SK-N-SH treated with all-trans-retinoic acid at 6 μM for 48 hours (cell line): ENCODE data around the gene FLAD1.

Experiments
- ATAC-seq: fragments of 200-7000 bp; cut with Tn5 transposase; 3 replicates; pipeline ENCODE4 v1.9.1; 2020; ENCODE audit warnings: mild to moderate bottlenecking, moderate library complexity
- ARNTL ChIP-seq: fragments of 450-650 bp; formaldehyde crosslinking; IDR thresholded peaks from 2 replicates; pipeline ENCODE4 v1.5.0; 2020; ENCODE audit warnings: low read depth, mild to moderate bottlenecking, moderate library complexity, borderline replicate concordance
- BACH2 ChIP-seq: fragments of 250-450 bp; sonication (Bioruptor Pico); IDR thresholded peaks from 2 replicates; pipeline ENCODE4 v1.9.0; 2021; ENCODE audit warnings: mild to moderate bottlenecking, borderline replicate concordance
- CREB5 ChIP-seq: fragments of 250-450 bp; sonication (Bioruptor Pico); IDR thresholded peaks from 2 replicates; pipeline ENCODE4 v1.5.1; 2020; ENCODE audit warnings: low read depth, mild to moderate bottlenecking, moderate library complexity
- CSDC2 ChIP-seq: fragments of 250-450 bp; sonication (Bioruptor Pico); IDR thresholded peaks from 2 replicates; pipeline ENCODE4 v1.5.0; 2020; ENCODE audit warnings: mild to moderate bottlenecking, moderate library complexity
- ESRRG ChIP-seq: fragments of 250-450 bp; sonication (Bioruptor Pico); IDR thresholded peaks from 2 replicates; pipeline ENCODE4 v1.6.1; 2021; ENCODE audit warnings: mild to moderate bottlenecking
- ISL1 ChIP-seq: fragments of 250-450 bp; sonication (Bioruptor Pico); IDR thresholded peaks from 2 replicates; pipeline ENCODE4 v2.1.2; 2022; ENCODE audit warnings: mild to moderate bottlenecking, moderate library complexity
- OSR1 ChIP-seq: fragments of 250-450 bp; sonication (Bioruptor Pico); IDR thresholded peaks from 2 replicates; pipeline ENCODE4 v1.8.0; 2022; ENCODE audit warnings: moderate library complexity, mild to moderate bottlenecking, inconsistent platforms
- POU6F1 ChIP-seq: fragments of 250-450 bp; sonication (Bioruptor Pico); IDR thresholded peaks from 2 replicates; pipeline ENCODE4 v1.8.0; 2021; ENCODE audit warnings: low read depth, mild to moderate bottlenecking, moderate library complexity, borderline replicate concordance
- PPARA ChIP-seq: fragments of 250-450 bp; sonication (Bioruptor Pico); IDR thresholded peaks from 2 replicates; pipeline ENCODE4 v1.5.0; 2020; ENCODE audit warnings: mild to moderate bottlenecking, borderline replicate concordance
- RARB ChIP-seq: fragments of 250-450 bp; sonication (Bioruptor Pico); IDR thresholded peaks from 2 replicates; pipeline ENCODE4 v1.8.0; 2021; ENCODE audit warnings: mild to moderate bottlenecking, moderate library complexity
- SNAI2 ChIP-seq: fragments of 250-450 bp; sonication (Bioruptor Pico); IDR thresholded peaks from 2 replicates; pipeline ENCODE4 v1.5.0; 2020; ENCODE audit warnings: mild to moderate bottlenecking, moderate library complexity
- TCF4 ChIP-seq: fragments of 250-450 bp; sonication (Bioruptor Pico); IDR thresholded peaks from 2 replicates; pipeline ENCODE4 v1.8.0; 2021; ENCODE audit warnings: mild to moderate bottlenecking, moderate library complexity, borderline replicate concordance
- TOX ChIP-seq: fragments of 250-450 bp; sonication (Bioruptor Pico); IDR thresholded peaks from 2 replicates; pipeline ENCODE4 v1.8.0; 2021; ENCODE audit warnings: mild to moderate bottlenecking, moderate library complexity, borderline replicate concordance
- TSHZ2 ChIP-seq: fragments of 250-450 bp; sonication (Bioruptor Pico); IDR thresholded peaks from 2 replicates; pipeline ENCODE4 v1.5.0; 2020; ENCODE audit warnings: mild to moderate bottlenecking, moderate library complexity
- ZC3H10 ChIP-seq: fragments of 250-450 bp; sonication (Bioruptor Pico); IDR thresholded peaks from 2 replicates; pipeline ENCODE4 v1.5.1; 2021; ENCODE audit warnings: mild to moderate bottlenecking, moderate library complexity
- ZFP3 ChIP-seq: fragments of 250-450 bp; sonication (Bioruptor Pico); IDR thresholded peaks from 2 replicates; pipeline ENCODE4 v1.5.0; 2020; ENCODE audit warnings: mild to moderate bottlenecking, moderate library complexity
- ZFP30 ChIP-seq: fragments of 450-650 bp; formaldehyde crosslinking; IDR thresholded peaks from 2 replicates; pipeline ENCODE4 v1.5.0; 2022; ENCODE audit warnings: mild to moderate bottlenecking, moderate library complexity
- ZNF565 ChIP-seq: fragments of 450-650 bp; formaldehyde crosslinking; conservative IDR thresholded peaks from 2 replicates; pipeline ENCODE4 v1.5.0; 2020; ENCODE audit warnings: low read depth, mild to moderate bottlenecking, moderate library complexity
- ZNF8 ChIP-seq: fragments of 450-650 bp; formaldehyde crosslinking; IDR thresholded peaks from 2 replicates; pipeline ENCODE4 v1.5.0; 2020; ENCODE audit warnings: mild to moderate bottlenecking, moderate library complexity

The FLAD1 gene

GRCh38 chr1:154982897-154983648 is at the start of gene FLAD1:
Gene FLAD1, plus strand, starts transcription at chr1:154983344. Its CDS starts 351 bp downstream, at chr1:154983695.
- ATAC-seq: peak; percentile 100
- TF ChIP-seq ZFP3: no peak
- no peak for TF ChIP-seq CREB5 (CRISPR knock-in tag)
- TF ChIP-seq OSR1 (CRISPR knock-in tag): no peak
- TF ChIP-seq PPARA (CRISPR knock-in tag): no peak
- TF ChIP-seq TOX (CRISPR knock-in tag): no peak
- TF ChIP-seq ZC3H10 (CRISPR knock-in tag): no peak
- TF ChIP-seq TCF4 (CRISPR knock-in tag): no peak
- no peak for TF ChIP-seq POU6F1
- TF ChIP-seq CSDC2 (CRISPR knock-in tag): no peak
- TF ChIP-seq TSHZ2 (CRISPR knock-in tag): no peak
- TF ChIP-seq ARNTL (CRISPR knock-in tag): no peak
- TF ChIP-seq SNAI2: no peak
- no peak for TF ChIP-seq ZNF8 (CRISPR knock-in tag)
- TF ChIP-seq BACH2 (CRISPR knock-in tag): no peak
- TF ChIP-seq ZNF565 (CRISPR knock-in tag): no peak
- no peak for TF ChIP-seq ESRRG (CRISPR knock-in tag)
- TF ChIP-seq RARB (CRISPR knock-in tag): no peak
- no peak for TF ChIP-seq ISL1 (CRISPR knock-in tag)

DNA sequence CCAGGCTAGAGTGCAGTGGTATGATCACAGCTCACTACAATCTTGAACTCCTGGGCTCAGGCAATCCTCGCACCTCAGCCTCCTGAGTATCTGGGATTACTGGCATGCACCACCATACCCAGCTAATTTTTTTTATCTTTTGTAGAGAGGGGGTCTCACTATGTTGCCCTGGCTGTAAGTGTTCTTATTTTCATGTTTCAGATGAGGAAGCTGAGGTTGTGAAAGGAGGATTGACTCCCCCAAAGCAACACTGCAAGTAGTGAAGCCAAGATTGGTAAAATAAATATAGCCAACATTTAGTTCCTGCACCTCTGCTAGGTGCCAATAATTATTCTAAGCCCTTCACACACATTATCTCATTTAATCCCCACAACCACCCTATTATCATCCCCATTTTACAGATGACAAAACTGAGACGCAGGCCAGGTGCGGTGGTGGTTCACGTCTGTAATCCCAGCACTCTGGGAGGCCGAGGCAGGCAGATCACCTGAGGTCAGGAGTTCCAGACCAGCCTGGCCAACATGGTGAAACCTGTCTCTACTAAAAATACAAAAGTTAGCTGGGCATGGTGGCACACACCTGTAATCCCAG is 48.7 kb upstream of the FLAD1 start:
- TF ChIP-seq TOX (CRISPR knock-in tag) (no peak), ESRRG (CRISPR knock-in tag) (no peak), POU6F1 (no peak), CSDC2 (CRISPR knock-in tag) (no peak), ARNTL (CRISPR knock-in tag) (no peak)
- no peak for ATAC-seq

- TF ChIP-seq ZFP30 (CRISPR knock-in tag) (no peak), ZNF8 (CRISPR knock-in tag) (no peak)
- no peak for ATAC-seq
These were observed 47.2 kb upstream of the FLAD1 start for GRCh38 chr1:154935749-154936554.
